A549 (cell line): ENCODE measurements around the gene ALKBH2. TPM values are rescaled to one million over a fixed set of nuclear protein-coding genes. Genes with fewer than 3 reads are reported as not detected.

Source experiments
- ATAC-seq, 2 experiments: fragments of 200-7000 bp in 1 of 2; fragments of >200 bp in 1 of 2; cut with Nextera tagmentation in 1 of 2; cut with Tn5 transposase in 1 of 2; 3 replicates each; pipeline versions ENCODE4 v1.8.0 to v1.9.1; 2018 to 2020; ENCODE audit warnings: mild to moderate bottlenecking in 1 of 2, moderate library complexity in 1 of 2
- CTCF ChIA-PET: fragments of 300-600 bp; sonication (Branson Sonifier 250); formaldehyde crosslinking; extraction: SDS; loops from one replicate; lab custom pipeline; 2021; ENCODE audit warnings: antibody characterized with exemption, inconsistent platforms; lab: Yijun Ruan, JAX
- POLR2A ChIA-PET: fragments of 350-600 bp; formaldehyde crosslinking; extraction: SDS; loops from one replicate; lab custom pipeline; 2021; ENCODE audit warnings: antibody characterized with exemption, inconsistent platforms; lab: Yijun Ruan, JAX
- DNase-seq, 2 experiments: peaks; one replicate each; pipeline versions ENCODE4 v3.0.0 to v3.0.0-alpha.2; 2011 to 2016; ENCODE audit warnings: low read depth in 1 of 2, low spot score in 1 of 2
- FAIRE-seq: peaks from 2 replicates; lab custom pipeline; 2011; peaks lifted over from hg19 to GRCh38; lab: Jason Lieb, UNC
- H3K27ac ChIP-seq, 2 experiments: fragments of >200 bp; sonication (Bioruptor Twin); formaldehyde crosslinking; 3 replicates each; pipeline ENCODE4 v1.5.1; 2016 to 2017
- H3K4me1 ChIP-seq: fragments of >200 bp; sonication (Bioruptor Twin); formaldehyde crosslinking; 3 replicates; pipeline ENCODE4 v1.6.1; 2016
- H3K4me2 ChIP-seq: fragments of >200 bp; sonication (Bioruptor Twin); formaldehyde crosslinking; 3 replicates; pipeline ENCODE4 v1.6.1; 2016
- H3K4me3 ChIP-seq: fragments of >200 bp; sonication (Bioruptor Twin); formaldehyde crosslinking; 3 replicates; pipeline ENCODE4 v1.5.1; 2016
- H3K9me3 ChIP-seq: fragments of >200 bp; sonication (Bioruptor Twin); formaldehyde crosslinking; 3 replicates; pipeline ENCODE4 v1.6.1; 2016
- CBX2 ChIP-seq: fragments of 200-600 bp; sonication (generic); IDR thresholded peaks from 2 replicates; pipeline ENCODE4 v1.6.1; 2016; ENCODE audit warnings: low read depth, mild to moderate bottlenecking, borderline replicate concordance
- EHF ChIP-seq: fragments of 250-450 bp; sonication (Bioruptor Pico); IDR thresholded peaks from 2 replicates; pipeline ENCODE4 v1.5.0; 2020; ENCODE audit warnings: mild to moderate bottlenecking
- ESRRA ChIP-seq: fragments of 150-350 bp; IDR thresholded peaks from 2 replicates; pipeline ENCODE4 v1.6.1; 2014; ENCODE audit warnings: mild to moderate bottlenecking, low read length, borderline replicate concordance
- HES2 ChIP-seq: fragments of >200 bp; sonication (Bioruptor Twin); formaldehyde crosslinking; IDR thresholded peaks from 2 replicates; pipeline ENCODE4 v1.6.1; 2016
- HEYL ChIP-seq: fragments of 250-450 bp; sonication (Bioruptor Pico); IDR thresholded peaks from 2 replicates; pipeline ENCODE4 v1.8.0; 2021; ENCODE audit warnings: mild to moderate bottlenecking, moderate library complexity
- HOXB13 ChIP-seq: fragments of 250-450 bp; sonication (Bioruptor Pico); IDR thresholded peaks from 2 replicates; pipeline ENCODE4 v1.5.0; 2020; ENCODE audit warnings: low read depth, mild to moderate bottlenecking, moderate library complexity
- JUN ChIP-seq, 2 experiments: fragments of >200 bp; sonication (Bioruptor Twin); formaldehyde crosslinking; IDR thresholded peaks; 2 replicates in 1 of 2; 3 replicates in 1 of 2; pipeline ENCODE4 v1.6.1; 2016 to 2017
- JUNB ChIP-seq: fragments of >200 bp; sonication (Bioruptor Twin); formaldehyde crosslinking; IDR thresholded peaks from 2 replicates; pipeline ENCODE4 v1.6.1; 2016
- NPAS2 ChIP-seq: fragments of 250-450 bp; sonication (Bioruptor Pico); IDR thresholded peaks from 2 replicates; pipeline ENCODE4 v1.8.0; 2022; ENCODE audit warnings: mild to moderate bottlenecking, moderate library complexity, borderline replicate concordance
- PHF8 ChIP-seq: fragments of 200-600 bp; sonication (generic); IDR thresholded peaks from 2 replicates; pipeline ENCODE4 v1.6.1; 2016; ENCODE audit warnings: low read depth, mild to moderate bottlenecking, antibody characterized with exemption, moderate library complexity, borderline replicate concordance
- RARB ChIP-seq: fragments of 250-450 bp; sonication (Bioruptor Pico); IDR thresholded peaks from 2 replicates; pipeline ENCODE4 v1.8.0; 2021; ENCODE audit warnings: mild to moderate bottlenecking, moderate library complexity
- RFX5 ChIP-seq: fragments of 450-650 bp; IDR thresholded peaks from 2 replicates; pipeline ENCODE4 v1.7.1; 2014; ENCODE audit warnings: antibody characterized with exemption, mild to moderate bottlenecking, moderate library complexity
- RNF2 ChIP-seq: fragments of 200-600 bp; sonication (generic); IDR thresholded peaks from 2 replicates; pipeline ENCODE4 v1.6.1; 2016; ENCODE audit warnings: low read depth, mild to moderate bottlenecking, antibody characterized with exemption, moderate library complexity, borderline replicate concordance
- SMC3 ChIP-seq: fragments of >200 bp; sonication (Bioruptor Twin); formaldehyde crosslinking; IDR thresholded peaks from 3 replicates; pipeline ENCODE4 v1.6.1; 2018; ENCODE audit warnings: inconsistent platforms
- SREBF2 ChIP-seq: fragments of 450-650 bp; IDR thresholded peaks from 2 replicates; pipeline ENCODE4 v1.6.1; 2014; ENCODE audit warnings: mild to moderate bottlenecking, moderate library complexity
- ZC3H11A ChIP-seq: fragments of 450-650 bp; IDR thresholded peaks from 2 replicates; pipeline ENCODE4 v1.6.1; 2014; ENCODE audit warnings: antibody characterized with exemption, mild to moderate bottlenecking
- ZNF302 ChIP-seq: fragments of 250-450 bp; sonication (Bioruptor Pico); IDR thresholded peaks from 2 replicates; pipeline ENCODE4 v1.9.0; 2021; ENCODE audit warnings: inconsistent platforms, mild to moderate bottlenecking, moderate library complexity
- WGBS: methylation state at CpG from one replicate; pipeline ENCODE4 v1.1.6; 2017; ENCODE audit errors: missing lambda C conversion rate; 5-methylcytosine and 5-hydroxymethylcytosine counted together
- polyA plus RNA-seq, 4 experiments: library from polyadenylated mRNA; depleted of rRNA in 3 of 4; stranded (reverse); fragments of >200 nt; fragmentation: RNase III in 1 of 4; extraction: RNeasy Plus Mini Kit Qiagen cat#74134 plus additional on column Dnase treatment in 1 of 4; gene quantifications; 2 replicates in 3 of 4; 3 replicates in 1 of 4; pipeline ENCODE4 v1.2.3, GENCODE V29; 2011 to 2017
- TF ChIP-seq, protein P1 (sequence below): IDR thresholded peaks from 2 replicates; pipeline ENCODE4 v1.6.1; 2012; ENCODE audit warnings: low read depth, borderline replicate concordance
- TF ChIP-seq, protein P2 (sequence below): IDR thresholded peaks from 2 replicates; pipeline ENCODE4 v1.6.1; 2012
- TF ChIP-seq, protein P3 (sequence below): fragments of 450-650 bp; IDR thresholded peaks from 2 replicates; pipeline ENCODE4 v1.6.1; 2014; ENCODE audit warnings: antibody characterized with exemption
- TF ChIP-seq, protein P4 (sequence below): fragments of 250-450 bp; sonication (Bioruptor Pico); IDR thresholded peaks from 2 replicates; pipeline ENCODE4 v1.5.0; 2020; ENCODE audit warnings: low read depth, mild to moderate bottlenecking, moderate library complexity
- TF ChIP-seq, protein P5 (sequence below): fragments of >200 bp; sonication (Bioruptor Twin); formaldehyde crosslinking; IDR thresholded peaks from 3 replicates; pipeline ENCODE4 v1.6.1; 2016
- TF ChIP-seq, protein P6 (sequence below): IDR thresholded peaks from 2 replicates; pipeline ENCODE4 v1.6.1; 2012

ALKBH2 gene
- polyA plus RNA-seq, 2 of the 4 experiments (the other 2 are of a cell fraction), result 53.9 to 57.7 TPM

- DNase-seq, result no peak
- no peak overlapping the region for H3K27ac ChIP-seq
- FAIRE-seq, result no peak
- no peak overlapping the region for H3K4me3 ChIP-seq
- H3K4me1 ChIP-seq, result peaks cover 6% of the 10 kb centered on the region
- ChIA-PET POLR2A (no interaction called here), CTCF (interaction anchor here (2.7 kb wide), 1 partner anchor 10 kb away, joined by 13 read pairs; the partner anchor contains the start of gene ALKBH2)
- H3K9me3 ChIP-seq, result no peaks in the 10 kb centered on the region
- WGBS, result 77% methylated on average over 14 of the region's 14 CpGs
- no peak for ATAC-seq
- TF ChIP-seq, protein P1, sequence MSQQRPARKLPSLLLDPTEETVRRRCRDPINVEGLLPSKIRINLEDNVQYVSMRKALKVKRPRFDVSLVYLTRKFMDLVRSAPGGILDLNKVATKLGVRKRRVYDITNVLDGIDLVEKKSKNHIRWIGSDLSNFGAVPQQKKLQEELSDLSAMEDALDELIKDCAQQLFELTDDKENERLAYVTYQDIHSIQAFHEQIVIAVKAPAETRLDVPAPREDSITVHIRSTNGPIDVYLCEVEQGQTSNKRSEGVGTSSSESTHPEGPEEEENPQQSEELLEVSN, result no peak
- no peak for TF ChIP-seq CBX2
- no peak for TF ChIP-seq JUN (IDR thresholded peaks at IDR 0.05)
- no peak for TF ChIP-seq ZC3H11A
- TF ChIP-seq PHF8, result no peak
- TF ChIP-seq HOXB13 (CRISPR knock-in tag), result no peak
- TF ChIP-seq ZNF302 (CRISPR knock-in tag), result no peak
- TF ChIP-seq SMC3, result no peak
- no peak for TF ChIP-seq SREBF2
- no peak for TF ChIP-seq RNF2
- TF ChIP-seq, protein P2, sequence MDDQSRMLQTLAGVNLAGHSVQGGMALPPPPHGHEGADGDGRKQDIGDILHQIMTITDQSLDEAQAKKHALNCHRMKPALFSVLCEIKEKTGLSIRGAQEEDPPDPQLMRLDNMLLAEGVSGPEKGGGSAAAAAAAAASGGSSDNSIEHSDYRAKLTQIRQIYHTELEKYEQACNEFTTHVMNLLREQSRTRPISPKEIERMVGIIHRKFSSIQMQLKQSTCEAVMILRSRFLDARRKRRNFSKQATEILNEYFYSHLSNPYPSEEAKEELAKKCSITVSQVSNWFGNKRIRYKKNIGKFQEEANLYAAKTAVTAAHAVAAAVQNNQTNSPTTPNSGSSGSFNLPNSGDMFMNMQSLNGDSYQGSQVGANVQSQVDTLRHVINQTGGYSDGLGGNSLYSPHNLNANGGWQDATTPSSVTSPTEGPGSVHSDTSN, result no peak
- no peak for TF ChIP-seq JUNB
- TF ChIP-seq, protein P3, sequence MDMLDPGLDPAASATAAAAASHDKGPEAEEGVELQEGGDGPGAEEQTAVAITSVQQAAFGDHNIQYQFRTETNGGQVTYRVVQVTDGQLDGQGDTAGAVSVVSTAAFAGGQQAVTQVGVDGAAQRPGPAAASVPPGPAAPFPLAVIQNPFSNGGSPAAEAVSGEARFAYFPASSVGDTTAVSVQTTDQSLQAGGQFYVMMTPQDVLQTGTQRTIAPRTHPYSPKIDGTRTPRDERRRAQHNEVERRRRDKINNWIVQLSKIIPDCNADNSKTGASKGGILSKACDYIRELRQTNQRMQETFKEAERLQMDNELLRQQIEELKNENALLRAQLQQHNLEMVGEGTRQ, result no peak
- TF ChIP-seq EHF (CRISPR knock-in tag), result no peak
- TF ChIP-seq, protein P4, sequence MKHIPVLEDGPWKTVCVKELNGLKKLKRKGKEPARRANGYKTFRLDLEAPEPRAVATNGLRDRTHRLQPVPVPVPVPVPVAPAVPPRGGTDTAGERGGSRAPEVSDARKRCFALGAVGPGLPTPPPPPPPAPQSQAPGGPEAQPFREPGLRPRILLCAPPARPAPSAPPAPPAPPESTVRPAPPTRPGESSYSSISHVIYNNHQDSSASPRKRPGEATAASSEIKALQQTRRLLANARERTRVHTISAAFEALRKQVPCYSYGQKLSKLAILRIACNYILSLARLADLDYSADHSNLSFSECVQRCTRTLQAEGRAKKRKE, result no peak
- TF ChIP-seq RFX5, result no peak
- TF ChIP-seq ESRRA, result no peak
- no peak for TF ChIP-seq NPAS2 (CRISPR knock-in tag)
- TF ChIP-seq, protein P5, sequence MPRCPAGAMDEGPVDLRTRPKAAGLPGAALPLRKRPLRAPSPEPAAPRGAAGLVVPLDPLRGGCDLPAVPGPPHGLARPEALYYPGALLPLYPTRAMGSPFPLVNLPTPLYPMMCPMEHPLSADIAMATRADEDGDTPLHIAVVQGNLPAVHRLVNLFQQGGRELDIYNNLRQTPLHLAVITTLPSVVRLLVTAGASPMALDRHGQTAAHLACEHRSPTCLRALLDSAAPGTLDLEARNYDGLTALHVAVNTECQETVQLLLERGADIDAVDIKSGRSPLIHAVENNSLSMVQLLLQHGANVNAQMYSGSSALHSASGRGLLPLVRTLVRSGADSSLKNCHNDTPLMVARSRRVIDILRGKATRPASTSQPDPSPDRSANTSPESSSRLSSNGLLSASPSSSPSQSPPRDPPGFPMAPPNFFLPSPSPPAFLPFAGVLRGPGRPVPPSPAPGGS, result no peak
- no peak overlapping the region for H3K4me2 ChIP-seq
These were observed 10.5 kb downstream of the ALKBH2 start for GRCh38 chr12:109082751-109083150.

DNA sequence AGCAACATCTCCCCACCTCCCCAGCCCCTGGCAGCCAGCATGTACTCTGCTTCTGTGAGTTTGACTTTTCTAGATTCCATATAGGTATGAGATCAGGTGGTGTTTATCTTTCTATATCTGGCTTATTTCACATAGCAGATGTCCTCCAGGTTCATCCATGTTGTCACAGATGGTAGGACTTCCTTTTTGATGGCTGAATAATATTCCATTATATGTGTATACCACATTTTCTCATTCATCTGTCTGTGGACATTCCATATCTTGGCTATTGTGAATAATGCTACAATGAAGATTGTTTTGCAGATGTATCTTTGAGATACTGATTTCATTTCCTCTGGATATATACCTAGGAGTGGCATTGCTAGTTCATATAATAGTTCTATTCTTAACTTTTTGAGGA, 18.4 kb downstream of the ALKBH2 start:
- H3K4me3 ChIP-seq, result no peak overlapping the region
- H3K4me2 ChIP-seq, result no peak overlapping the region
- H3K4me1 ChIP-seq, result no peaks in the 10 kb centered on the region
- no peak overlapping the region for H3K27ac ChIP-seq
- FAIRE-seq (no peak), DNase-seq (no peak), ATAC-seq (no peak)
- no peaks in the 10 kb centered on the region for H3K9me3 ChIP-seq
- TF ChIP-seq HOXB13 (CRISPR knock-in tag) (no peak), RARB (CRISPR knock-in tag) (no peak), SMC3 (no peak), RFX5 (no peak), RNF2 (no peak), HEYL (CRISPR knock-in tag) (no peak), ZC3H11A (no peak), HES2 (no peak), ESRRA (no peak), SREBF2 (no peak)
- TF ChIP-seq, protein P3, result no peak
- TF ChIP-seq, protein P6, sequence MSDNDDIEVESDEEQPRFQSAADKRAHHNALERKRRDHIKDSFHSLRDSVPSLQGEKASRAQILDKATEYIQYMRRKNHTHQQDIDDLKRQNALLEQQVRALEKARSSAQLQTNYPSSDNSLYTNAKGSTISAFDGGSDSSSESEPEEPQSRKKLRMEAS, result no peak
- TF ChIP-seq, protein P5, result no peak
- TF ChIP-seq, protein P4, result no peak
- ChIA-PET CTCF (no interaction called here), POLR2A (interaction anchor here (0.7 kb wide), 1 partner anchor 924 kb away, joined by 5 read pairs; the partner anchor contains the start of gene ANKRD13A)
